Measurements from ENCODE around the gene CERKL.

- TF ChIP-seq CTCF (IDR thresholded peaks at IDR 0.05; ENCODE audit: poor library complexity) (no peak), EZH2phosphoT487 (IDR thresholded peaks at IDR 0.05; ENCODE audit: low read depth, severe bottlenecking, unreplicated experiment) (no peak)
These were observed 120.2 kb downstream of the CERKL start for GRCh38 chr2:181536730-181537129.
